COR-L47 (cell line): ENCODE measurements around the gene MEGF9.
"Not testable (repeated sequence)": the region's sequence is repeated elsewhere in the genome, so short reads cannot be mapped to it uniquely, and the experiment has no call there.

Experiments
- DNase-seq: peaks from one replicate; lab custom pipeline; 2025; lab: John Stamatoyannopoulos, UW

The MEGF9 gene

DNA sequence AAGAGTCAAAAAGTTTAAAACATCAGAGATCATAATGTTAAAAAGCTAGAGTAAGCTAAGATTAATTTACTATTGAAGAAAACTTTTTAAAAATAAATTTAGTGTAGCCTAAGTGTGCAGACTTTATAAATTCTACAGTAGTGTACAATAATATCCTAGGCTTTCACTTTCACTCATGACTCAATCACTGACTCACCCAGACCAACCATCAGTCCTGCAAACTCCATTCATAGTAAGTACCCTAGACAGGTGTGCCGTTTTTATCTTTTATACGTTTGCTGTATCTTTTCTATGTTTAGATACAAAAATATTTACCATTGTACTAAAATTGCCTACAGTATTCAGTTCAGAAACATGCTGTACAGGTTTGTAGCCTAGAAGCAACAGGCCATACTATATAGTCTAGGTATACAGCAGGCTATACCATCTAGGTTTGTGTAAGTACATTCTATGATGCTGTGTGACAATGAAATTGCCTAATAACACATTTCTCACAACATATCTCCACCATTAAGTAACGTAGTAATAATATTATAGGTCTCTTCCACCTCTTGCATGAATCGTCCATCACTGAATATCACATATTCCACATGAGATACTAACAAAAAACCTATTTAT is 59.2 kb downstream of the MEGF9 start:
- no peak for DNase-seq

DNA sequence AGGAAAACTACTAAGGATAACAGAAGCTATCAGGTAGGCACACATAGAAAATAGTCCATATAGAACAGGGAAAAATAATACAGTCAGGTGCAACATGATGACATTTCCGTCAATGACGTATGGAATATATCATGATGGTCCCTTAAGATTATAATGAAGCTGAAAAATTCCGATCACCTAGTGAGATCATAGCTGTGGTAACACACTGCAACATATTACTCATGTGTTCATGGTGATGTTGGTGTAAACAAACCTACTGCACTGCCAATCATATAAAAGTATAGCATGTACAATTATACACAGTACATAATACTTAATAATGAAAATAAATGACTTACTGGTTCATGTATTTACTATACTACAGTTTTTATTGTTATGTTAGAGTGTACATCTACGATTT is 60.0 kb downstream of the MEGF9 start:
- DNase-seq, result no peak

DNA sequence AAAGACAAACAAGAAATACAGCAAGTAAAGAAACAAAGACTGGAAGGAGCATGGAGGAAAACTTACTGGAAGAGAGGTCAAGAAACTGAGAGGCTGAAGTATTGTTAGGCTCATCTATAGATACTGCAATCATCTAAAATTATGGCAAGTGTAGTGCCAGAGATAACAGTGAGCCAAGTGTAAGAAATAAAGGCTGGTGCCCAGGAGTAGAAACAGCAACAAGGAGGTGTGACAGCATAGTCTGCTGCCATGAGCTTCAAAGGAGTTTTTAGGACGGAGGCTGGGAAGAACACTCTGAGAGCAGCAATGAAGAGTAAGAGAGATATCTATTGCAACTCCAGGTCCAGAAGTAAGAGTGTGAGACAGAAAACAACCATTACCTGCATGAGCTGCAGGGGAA is 60.5 kb downstream of the MEGF9 start:
- no peak for DNase-seq

DNA sequence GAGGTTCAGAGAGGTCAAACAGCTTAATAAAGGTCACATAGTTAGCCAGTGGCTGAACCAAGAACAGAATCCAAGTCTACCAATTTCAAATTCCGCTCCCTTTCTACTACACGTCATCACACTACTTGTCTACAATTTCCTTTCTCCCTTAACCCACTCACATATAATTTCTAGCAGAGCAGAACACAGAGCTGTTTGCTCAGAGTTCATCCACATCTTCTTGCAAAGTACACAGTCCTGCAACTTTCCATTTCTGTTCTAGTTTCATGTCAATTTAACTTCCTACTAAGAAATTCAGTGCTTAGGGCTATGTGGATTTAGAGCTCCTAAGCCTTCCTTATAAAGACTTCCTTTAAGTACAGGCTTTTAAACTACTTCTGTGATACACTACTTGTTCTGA is 61.3 kb downstream of the MEGF9 start:
- DNase-seq, result no peak

DNA sequence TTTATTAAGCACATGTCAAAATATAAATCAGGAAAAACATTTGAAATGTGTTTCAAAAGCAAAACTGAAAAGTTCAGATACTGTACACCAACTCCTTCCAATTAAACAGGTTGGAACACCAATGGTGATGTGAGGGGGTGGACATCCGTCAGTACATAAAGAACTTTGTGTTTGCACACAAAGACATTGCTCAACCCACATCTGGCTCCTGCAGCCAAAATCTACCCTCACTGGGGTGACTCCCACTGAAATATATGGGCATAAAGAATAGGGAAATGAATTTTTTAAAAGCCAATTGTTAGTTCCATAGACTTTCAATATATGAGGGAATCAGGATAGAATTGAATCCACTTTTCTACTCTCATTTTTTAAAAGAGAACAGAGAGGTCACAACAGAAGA is 63.9 kb downstream of the MEGF9 start:
- no peak for DNase-seq

DNA sequence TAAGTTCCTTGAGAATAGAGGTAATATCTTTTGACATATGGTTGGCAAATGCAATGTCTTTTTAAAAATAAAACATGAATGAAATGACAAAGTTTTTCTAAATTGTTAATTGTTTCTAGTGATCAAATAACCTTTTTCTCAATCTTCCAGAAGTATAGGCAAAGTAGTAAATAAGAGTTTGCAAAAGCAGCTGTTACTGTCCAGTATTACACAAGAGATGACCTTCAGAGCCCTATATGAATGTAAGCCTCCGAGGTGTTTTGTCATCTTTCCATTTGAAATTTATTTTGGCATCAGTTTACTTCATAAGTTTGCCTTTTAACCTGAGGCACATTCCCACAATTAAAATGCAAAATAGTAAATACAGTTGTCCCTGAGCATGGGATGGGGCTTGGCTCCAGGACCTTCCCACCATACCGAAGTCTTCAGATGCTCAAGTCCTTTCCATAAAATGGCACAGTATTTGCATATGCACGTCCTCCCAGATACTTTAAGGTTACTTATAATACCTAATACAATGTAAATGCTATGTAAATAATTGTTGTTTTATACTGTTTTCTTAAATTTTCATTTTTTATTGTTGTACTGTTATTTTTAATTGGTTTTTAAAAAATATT is 65.6 kb downstream of the MEGF9 start:
- no peak for DNase-seq

DNA sequence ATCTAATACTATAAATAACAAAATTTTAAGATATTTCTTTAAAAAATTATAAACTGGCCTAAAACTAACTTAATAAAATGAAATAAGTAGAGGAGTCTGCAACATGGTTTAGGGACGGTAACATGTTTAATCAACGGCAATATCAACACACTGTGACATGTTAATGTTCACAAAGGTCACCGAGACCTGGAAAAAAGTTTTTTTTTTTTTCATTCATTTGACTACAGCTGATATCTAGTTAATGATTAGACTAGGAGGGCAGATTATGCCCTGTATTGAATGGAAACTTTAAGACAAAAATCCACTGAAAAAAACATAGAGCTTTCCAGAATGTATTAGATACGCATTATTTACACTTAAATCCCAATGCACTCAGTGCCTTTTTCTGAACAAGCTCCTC is 67.3 kb downstream of the MEGF9 start:
- no peak for DNase-seq

DNA sequence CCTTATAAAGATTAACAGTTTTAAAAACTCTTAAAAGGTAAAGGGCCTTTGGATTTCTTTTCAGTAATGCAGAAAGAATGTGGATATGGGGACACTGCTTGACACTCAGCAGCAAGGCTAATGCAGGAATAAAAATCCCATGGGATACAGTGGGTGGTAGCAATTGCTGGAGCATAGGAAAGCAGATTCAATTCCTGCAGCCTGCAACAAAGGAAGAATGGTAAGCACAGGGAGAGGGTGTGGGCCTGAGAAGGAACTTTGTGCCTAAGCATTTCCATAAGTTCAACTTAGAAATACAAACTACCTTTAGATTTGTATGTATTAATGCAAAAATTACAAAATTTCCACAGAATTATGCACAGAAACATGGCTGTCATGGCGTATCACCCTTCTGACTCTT is 68.5 kb downstream of the MEGF9 start:
- no peak for DNase-seq

DNA sequence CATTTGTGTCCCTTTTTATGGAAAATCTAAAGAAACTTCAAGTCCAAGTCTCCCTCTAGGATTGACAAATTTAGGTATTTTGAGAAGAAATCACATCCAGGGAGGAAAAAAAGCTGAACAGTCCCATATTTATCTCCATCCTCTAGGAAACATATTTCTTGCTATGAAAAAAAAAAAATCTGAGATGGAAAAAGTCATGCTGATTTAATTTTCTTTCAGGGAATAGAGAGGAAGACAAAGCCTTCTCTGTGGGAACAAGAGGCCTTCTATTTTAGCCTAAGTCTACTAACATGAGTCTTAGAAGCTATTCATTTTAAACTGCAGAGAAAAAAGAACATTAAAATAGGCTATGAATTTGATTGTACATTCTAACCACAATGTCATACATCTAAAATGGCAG is 71.2 kb downstream of the MEGF9 start:
- no peak for DNase-seq

DNA sequence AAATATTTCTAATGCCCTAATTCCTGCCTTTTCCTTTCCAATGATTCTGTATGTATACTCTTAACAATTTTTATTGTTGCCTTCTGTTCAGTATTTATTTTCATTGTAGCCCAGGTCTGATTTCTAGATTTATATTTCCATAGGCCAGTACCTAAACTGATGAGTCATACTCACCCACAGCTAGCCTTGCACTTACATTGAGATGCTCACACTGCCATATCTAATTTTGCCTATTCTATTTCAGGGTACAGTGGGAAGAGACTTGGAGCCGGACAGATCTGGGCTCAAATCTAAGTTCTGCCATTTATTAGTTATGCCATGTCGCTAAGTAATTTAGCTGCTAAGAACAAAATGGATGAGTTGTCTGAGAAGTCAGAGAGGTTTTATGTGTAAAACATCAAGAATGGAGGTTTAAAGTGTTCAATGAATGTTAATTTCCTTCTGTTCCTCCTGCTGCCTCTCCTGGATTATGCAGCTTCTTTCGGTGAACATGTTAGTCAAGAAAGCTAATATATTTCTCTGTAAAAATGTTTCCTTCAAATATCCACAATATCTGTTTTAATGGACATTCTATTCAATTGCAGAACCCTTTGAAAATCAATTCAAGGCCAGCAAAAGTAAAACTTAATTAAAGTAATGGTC is 72.0 kb downstream of the MEGF9 start:
- no peak for DNase-seq

DNA sequence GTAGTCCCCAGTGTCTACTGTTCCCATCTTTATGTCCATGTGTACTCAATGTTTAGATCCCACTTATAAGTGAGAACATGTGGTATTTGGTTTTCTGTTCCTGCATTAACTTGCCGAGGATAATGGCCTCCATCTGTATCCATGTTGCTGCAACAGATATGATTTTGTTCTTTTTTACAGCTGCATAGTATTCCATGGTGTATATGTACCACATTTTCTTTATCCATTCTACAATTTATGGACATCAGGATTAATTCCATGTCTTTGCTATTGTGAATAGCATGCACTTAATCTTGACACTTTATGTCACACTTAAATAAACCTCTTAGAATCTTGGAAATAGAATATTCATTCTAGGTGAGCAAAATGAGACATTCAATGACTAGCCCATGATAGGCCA is 73.4 kb downstream of the MEGF9 start:
- not testable (repeated sequence) for DNase-seq

DNA sequence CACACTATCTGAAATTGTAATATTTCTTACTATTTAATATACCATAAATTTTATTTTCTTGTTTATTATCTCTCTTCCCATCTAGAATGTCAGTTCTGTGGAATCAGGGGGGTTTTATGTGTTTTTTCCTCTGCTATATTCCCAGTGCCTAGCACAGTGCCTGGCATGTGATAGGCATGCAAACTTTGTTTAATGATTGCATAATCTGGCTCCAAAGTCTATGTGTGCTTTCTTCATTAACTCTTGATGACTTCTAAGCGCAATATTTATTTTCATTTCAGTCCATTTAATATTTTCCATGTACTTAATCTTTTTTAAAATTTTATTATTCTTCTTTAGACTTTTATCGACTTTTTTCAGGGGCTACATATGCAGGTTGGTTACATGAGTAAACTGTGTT is 73.9 kb downstream of the MEGF9 start:
- no peak for DNase-seq

DNA sequence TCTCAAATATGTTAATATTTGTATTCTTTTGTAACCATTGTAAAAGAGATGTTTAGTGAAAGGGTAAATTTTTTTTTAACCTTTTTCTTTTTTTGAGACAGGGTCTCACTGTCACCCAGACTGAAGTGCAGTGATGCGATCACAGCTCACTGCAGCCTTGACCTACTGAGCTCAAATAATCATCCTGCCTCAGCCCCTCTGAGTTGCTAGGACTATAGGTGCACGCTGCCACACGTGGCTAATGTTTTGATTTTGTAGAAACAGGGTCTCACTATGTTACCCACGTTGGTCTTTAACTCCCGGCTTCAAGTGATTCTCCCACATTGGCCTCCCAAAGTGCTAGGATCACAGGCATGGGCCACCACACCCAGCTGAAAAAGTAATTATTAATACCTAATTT is 76.4 kb downstream of the MEGF9 start:
- no peak for DNase-seq

DNA sequence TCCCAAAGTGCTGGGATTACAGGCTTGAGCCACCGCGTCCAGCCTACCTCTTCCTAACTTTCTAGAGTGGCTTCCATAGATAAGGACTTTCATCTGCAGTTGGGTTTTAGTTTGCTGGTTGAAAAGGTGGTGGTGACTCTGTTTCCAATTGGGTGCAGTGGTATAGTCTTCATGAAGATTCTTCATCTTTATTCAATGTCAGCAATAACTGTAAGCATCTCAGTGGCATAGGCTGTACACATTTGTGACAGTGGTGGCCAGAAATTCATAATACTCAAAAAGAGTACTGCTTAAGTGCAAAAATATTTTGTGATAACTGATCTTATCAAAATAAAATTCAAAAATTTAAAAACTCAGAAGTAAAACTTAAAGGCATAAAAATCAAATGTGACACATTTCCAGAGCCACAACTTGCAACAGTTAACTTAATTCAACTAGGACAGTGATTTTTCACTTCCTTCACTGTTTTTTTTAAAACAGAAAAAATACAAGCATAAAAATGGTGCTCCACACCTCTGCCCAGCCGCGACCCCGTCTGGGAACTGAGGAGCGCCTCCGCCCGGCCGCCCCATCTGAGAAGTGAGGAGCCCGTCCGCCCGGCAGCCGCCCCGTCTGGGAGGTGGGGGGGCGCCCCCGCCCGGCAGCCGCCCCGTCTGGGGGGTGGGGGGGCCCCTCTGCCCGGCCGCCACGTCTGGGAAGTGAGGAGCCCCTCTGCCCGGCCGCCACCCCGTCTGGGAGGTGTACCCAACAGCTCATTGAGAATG is 77.9 kb downstream of the MEGF9 start:
- no peak for DNase-seq

DNA sequence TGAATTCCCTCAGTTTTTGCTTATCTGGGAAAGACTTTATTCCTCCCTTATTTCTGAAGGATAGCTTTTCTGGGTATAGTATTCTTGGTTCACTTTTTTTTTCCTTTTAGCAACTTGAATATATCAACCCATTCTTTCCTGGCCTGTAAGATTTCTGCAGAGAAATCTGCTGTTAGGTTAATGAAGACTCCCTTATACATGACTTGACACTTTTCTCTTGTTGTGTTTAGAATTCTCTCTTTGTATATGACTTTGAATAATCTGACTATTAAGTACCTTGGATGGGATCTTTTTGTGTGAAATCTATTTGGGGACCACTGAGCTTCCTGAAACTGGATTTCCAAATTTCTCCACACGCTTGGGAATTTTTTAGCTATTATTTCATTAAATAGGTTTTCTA is 79.3 kb downstream of the MEGF9 start:
- DNase-seq, result no peak

DNA sequence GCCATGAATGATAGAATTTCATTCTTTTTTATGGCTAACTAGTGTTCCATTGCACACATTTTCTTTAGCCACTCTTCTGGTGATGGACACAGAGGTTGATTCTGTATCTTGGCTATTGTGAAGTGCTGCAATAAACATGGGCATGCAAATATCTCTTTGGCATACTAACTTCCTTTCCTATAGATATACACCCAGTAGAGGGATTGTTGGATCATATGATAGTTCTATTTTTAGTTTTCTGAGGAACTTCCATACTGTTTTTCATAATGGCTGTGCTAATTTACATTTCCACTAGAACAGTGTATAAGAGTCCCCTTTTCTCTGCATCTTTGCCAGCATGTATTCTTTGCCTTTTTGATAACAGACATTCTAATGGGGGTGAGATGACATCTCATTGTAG is 83.9 kb downstream of the MEGF9 start:
- no peak for DNase-seq

DNA sequence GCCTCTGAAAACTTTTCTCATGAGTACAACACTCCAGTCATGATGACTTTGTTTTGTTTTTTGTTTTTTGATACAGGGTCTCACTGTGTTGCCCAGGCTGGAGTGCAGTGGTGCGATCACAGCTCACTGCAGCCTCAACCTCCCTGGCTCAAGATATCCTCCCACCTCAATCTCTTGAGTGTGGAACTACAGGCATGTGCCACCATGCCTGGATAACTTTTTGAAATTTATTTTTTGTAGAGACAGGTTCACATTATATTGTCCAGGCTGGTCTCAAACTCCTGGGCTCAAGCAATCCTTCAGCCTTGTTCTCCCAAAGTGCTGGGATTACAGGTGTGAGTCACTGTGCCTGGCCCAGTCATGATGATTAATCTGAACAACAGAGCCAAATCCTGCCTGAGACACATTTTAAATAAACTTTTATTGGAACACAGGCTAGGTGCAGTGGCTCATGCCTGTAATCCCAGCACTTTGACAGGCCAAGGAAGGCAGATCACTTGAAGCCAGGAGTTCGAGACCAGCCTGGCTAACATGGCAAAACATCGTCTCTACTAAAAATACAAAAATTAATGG is 85.3 kb downstream of the MEGF9 start:
- not testable (repeated sequence) for DNase-seq

DNA sequence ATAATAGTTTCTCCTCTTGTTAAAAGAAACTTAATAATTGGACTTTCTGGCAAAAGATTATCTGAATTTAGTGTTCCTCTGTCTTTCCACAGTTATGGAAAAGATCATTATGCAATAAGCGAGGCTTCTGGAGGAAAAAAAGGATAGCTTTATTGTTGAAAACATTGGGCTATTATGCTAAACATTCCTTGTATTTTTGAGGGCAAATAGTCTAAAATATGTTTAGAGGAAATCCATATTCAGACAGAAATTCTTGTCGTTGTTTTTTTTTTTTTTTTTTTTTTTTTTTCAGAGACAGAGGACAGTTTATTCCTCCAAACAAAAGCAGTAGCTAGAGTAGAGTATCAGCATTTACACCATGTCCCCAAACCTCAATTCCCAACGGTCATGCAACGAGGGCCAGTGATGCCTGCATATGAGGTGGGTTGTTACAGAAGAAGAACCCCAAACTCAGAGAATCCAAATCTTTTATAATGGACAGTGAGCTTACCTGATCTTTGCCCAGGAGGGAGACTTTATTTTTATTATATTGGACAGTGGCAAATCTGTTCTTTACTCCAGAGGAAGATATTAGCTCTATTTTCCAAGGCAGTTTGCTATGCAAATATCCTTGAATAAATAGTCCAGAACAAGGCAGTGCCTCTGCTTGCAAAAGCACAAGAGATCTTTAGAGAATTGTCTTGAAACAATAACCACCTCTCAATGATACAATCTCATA is 85.9 kb downstream of the MEGF9 start:
- DNase-seq, result no peak

DNA sequence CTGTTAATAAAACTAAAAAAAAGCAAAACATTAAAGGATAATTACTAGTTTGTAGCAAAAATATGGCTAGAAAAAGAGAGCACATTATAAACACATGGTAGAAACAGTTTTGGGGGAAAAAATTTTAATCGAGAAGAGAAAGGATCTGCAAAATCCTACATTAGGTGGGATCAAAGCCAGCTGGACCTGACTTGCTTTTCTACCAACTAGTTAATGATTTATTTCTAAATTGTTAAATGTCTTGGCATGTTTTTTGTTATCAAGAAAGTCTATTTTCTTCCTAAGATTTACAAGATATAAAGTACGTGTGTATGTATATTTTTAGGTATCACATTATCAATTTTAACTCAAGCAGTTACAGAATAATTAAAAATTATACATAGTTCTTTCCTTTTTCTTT is 87.2 kb downstream of the MEGF9 start:
- DNase-seq, result no peak

DNA sequence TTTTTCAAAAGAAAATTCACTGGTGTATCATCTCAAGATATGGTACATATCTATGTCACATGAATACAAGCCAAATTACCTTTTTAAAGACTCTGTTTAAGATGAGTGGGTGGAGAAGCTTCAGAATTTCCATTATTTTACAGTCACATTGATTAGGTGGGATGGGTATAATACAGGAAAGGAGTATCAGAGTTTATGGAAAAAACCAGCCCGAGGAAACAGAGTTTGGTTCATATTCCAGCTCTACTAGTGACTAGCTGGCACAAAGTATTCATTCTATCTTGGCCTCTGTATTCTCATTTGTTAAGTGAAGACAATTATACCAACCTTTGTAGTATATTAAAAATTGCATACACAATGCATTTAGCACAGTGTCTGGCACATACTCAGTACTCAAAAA is 87.8 kb downstream of the MEGF9 start:
- DNase-seq, result no peak

DNA sequence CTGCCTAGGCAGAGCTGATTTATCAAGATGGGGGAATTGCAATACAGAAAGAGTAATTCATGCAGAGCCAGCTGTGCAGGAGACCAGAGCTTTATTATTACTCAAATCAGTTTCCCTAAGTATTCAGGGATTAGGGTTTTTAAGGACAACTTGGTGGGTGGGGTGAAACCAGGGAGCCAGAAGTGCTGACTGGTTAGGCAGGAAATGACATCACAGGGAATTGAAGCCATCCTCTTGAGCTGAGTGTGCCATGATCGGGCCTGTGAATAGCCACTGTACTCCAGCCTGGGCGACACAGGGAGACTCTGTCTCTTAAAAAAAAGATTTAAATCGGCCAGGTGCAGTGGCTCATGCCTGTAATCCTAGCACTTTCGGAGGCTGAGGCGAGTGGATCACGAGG is 89.0 kb downstream of the MEGF9 start:
- no peak for DNase-seq

DNA sequence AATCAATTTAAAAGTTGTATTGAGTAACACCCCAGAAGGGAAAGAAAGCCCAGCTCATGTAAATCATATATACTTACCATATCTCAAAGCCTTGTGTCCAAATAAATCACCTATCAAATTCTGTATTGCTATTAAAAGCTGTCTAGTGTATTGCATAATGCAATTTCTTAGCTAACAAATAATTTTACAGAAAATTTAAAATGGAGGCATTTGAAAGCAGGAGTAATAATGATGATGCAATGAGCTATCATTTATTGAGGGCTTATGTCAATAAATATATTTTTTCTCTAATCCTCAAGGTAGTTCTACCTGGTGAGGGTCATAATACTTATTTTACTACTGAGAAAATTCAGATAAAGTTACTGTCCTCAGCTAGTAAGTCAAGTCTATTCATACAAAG is 91.5 kb downstream of the MEGF9 start:
- DNase-seq, result no peak
